Prostate gland (tissue), 2 donors: ENCODE measurements around the gene AZIN2. TPM values are rescaled to one million over a fixed set of nuclear protein-coding genes. Genes with fewer than 3 reads are reported as not detected.
"Not testable (repeated sequence)": the region's sequence is repeated elsewhere in the genome, so short reads cannot be mapped to it uniquely, and the experiment has no call there.

Experiments
- DNase-seq: peaks from one replicate; pipeline ENCODE4 v3.0.0-alpha.2; 2019; ENCODE audit warnings: low spot score
- H3K27ac ChIP-seq, 2 donors: fragments of 200-600 bp; sonication (generic); 2 replicates each; pipeline ENCODE4 v1.5.1; 2017 to 2019
- H3K27me3 ChIP-seq: fragments of 200-600 bp; sonication (generic); replicated peaks from 2 replicates; pipeline ENCODE4 v1.5.1; 2019; ENCODE audit not compliant: insufficient read depth
- H3K36me3 ChIP-seq, 2 donors: fragments of 200-600 bp; sonication (generic); 1 replicate in 1 of 2; 2 replicates in 1 of 2; pipeline versions ENCODE4 v1.5.1 to v1.8.1; 2017 to 2019
- H3K4me1 ChIP-seq: fragments of 200-600 bp; sonication (generic); replicated peaks from 2 replicates; pipeline ENCODE4 v1.5.1; 2019
- H3K4me3 ChIP-seq, 2 donors: fragments of 200-600 bp; sonication (generic); 2 replicates each; pipeline ENCODE4 v1.5.1; 2017 to 2019
- H3K9me3 ChIP-seq: fragments of 200-600 bp; sonication (generic); 2 replicates; pipeline ENCODE4 v1.5.1; 2017
- POLR2A ChIP-seq: fragments of 450-650 bp; IDR thresholded peaks from one replicate; pipeline ENCODE4 v1.6.1; 2016; ENCODE audit warnings: antibody characterized with exemption, mild to moderate bottlenecking
- POLR2AphosphoS5 ChIP-seq: sonication (generic); formaldehyde crosslinking; IDR thresholded peaks from one replicate; pipeline ENCODE4 v1.6.1; 2017; ENCODE audit warnings: antibody characterized with exemption
- WGBS: methylation state at CpG from one replicate; pipeline ENCODE4 v1.1.5; 2018; 5-methylcytosine and 5-hydroxymethylcytosine counted together
- intact Hi-C: fragments of 100-400 bp; cut with DNase I; formaldehyde crosslinking; loops from one replicate; pipeline ENCODE4 v1.14.2; 2022
- total RNA-seq, 2 donors: library from RNA; depleted of rRNA; stranded (reverse); fragments of >200 nt; gene quantifications; one replicate each; pipeline ENCODE4 v1.1.0, GENCODE V29; 2016
- TF ChIP-seq, protein P1 (sequence below), 4 experiments: fragments of 200-600 bp in 2 of 4; fragments of 450-650 bp in 2 of 4; sonication (generic) in 2 of 4; IDR thresholded peaks; 1 replicate in 3 of 4; 2 replicates in 1 of 4; pipeline ENCODE4 v1.5.1; 2016 to 2019; ENCODE audit warnings: antibody characterized with exemption in 4 of 4, mild to moderate bottlenecking in 2 of 4, moderate library complexity in 2 of 4

The AZIN2 gene
- total RNA-seq, 2 donors from 2014 or later, result 5.6 to 16.0 TPM

DNA sequence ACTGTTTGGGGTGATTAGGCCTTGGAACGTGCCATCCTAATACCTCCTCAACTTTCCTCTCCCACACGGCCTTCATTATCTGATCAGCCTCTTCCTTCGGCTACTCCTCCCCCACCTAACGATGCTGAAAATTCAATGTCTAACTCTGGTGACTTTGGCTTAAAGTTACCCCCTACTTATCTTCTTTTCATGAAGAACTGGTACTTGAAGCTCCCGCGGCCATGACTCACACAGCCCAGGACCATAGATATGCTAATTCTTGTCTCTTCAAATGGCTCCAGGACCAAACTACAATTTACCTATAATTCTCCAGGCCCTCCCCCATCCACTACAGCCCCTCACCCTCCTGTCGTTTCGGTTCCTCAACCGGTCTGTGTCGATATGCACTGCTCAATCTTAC lies 15.7 kb upstream of the AZIN2 start:
- TF ChIP-seq POLR2AphosphoS5, result no peak
- TF ChIP-seq, protein P1, sequence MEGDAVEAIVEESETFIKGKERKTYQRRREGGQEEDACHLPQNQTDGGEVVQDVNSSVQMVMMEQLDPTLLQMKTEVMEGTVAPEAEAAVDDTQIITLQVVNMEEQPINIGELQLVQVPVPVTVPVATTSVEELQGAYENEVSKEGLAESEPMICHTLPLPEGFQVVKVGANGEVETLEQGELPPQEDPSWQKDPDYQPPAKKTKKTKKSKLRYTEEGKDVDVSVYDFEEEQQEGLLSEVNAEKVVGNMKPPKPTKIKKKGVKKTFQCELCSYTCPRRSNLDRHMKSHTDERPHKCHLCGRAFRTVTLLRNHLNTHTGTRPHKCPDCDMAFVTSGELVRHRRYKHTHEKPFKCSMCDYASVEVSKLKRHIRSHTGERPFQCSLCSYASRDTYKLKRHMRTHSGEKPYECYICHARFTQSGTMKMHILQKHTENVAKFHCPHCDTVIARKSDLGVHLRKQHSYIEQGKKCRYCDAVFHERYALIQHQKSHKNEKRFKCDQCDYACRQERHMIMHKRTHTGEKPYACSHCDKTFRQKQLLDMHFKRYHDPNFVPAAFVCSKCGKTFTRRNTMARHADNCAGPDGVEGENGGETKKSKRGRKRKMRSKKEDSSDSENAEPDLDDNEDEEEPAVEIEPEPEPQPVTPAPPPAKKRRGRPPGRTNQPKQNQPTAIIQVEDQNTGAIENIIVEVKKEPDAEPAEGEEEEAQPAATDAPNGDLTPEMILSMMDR (IDR thresholded peaks at IDR 0.05), result no peak
- H3K9me3 ChIP-seq, result no peaks in the 10 kb centered on the region
- intact Hi-C loops, result no loop called here
- H3K36me3 ChIP-seq, result no peaks in the 10 kb centered on the region
- WGBS, result 91% methylated on average over 10 of the region's 10 CpGs
- H3K27me3 ChIP-seq, result no peaks in the 10 kb centered on the region
- DNase-seq, result no peak
- no peak overlapping the region for H3K27ac ChIP-seq
- no peak overlapping the region for H3K4me3 ChIP-seq
- no peaks in the 10 kb centered on the region for H3K4me1 ChIP-seq

DNA sequence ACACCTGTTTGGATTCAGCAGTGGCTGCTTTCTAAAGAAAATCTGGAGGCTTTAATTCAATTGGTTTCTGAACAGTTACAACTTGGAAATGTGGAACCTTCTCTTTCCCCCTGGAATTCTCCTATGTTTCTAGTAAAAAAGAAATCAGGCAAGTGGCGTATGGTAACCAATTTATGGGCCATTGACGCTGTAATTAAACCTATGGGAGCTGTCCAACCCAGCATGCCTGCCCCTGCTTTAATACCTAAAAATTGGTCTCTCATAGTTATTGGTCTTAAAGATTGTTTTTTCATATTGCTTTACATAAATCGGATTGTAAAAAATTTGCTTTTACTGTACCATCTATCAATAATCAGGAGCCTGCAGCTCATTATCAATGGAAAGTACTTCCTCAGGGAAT lies 14.5 kb upstream of the AZIN2 start:
- H3K36me3 ChIP-seq, H3K4me1 ChIP-seq, H3K4me3 ChIP-seq, DNase-seq, intact Hi-C loops, H3K27me3 ChIP-seq, H3K27ac ChIP-seq, H3K9me3 ChIP-seq: not testable (repeated sequence)
- 93% methylated on average over 3 of the region's 3 CpGs for WGBS

DNA sequence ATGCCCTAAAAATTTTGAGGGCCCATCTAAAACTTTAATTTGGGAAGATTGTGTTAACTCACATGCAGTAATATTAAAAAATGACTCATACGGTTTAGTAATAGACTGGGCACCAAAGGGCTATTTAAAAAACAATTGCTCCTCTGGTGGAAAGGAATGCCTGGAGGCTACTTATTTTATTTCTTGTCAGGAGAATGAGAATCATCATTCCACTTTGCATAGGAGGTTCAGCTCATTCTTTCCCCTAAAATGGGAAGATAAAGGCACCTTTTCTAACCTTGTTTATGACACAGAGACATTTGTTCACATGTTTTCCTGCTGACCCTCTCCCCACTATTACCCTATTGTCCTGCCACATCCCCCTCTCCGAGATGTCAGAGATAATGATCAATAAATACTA lies 12.8 kb upstream of the AZIN2 start:
- DNase-seq, H3K27ac ChIP-seq, H3K27me3 ChIP-seq, H3K4me3 ChIP-seq, intact Hi-C loops, H3K36me3 ChIP-seq, H3K9me3 ChIP-seq, H3K4me1 ChIP-seq: not testable (repeated sequence)
- 25% methylated on average over 2 of the region's 2 CpGs for WGBS

DNA sequence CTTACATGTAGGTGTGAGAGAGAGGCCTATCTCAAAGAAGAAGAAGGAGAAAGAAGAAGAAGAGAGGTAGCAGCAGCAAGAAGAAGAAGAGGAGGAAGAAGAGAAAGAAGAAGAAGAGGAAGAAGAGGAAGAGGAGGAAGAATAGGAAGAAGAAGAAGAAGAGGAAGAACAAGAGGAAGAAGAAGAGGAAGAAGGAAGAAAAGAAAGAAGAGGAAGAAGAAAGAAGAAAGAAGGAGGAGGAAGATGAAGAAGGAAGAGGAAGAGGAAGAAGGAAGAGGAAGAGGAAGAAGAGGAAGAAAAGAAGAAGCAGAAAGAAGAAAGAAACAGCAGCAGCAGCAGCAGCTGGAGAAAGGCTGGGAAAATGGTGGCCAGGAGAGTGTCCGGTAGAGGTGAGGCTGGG lies 10.3 kb upstream of the AZIN2 start:
- no peak for DNase-seq
- TF ChIP-seq POLR2A, result no peak
- TF ChIP-seq, protein P1 (IDR thresholded peaks at IDR 0.05), result no peak
- TF ChIP-seq POLR2AphosphoS5, result no peak
- intact Hi-C loops, result no loop called here

DNA sequence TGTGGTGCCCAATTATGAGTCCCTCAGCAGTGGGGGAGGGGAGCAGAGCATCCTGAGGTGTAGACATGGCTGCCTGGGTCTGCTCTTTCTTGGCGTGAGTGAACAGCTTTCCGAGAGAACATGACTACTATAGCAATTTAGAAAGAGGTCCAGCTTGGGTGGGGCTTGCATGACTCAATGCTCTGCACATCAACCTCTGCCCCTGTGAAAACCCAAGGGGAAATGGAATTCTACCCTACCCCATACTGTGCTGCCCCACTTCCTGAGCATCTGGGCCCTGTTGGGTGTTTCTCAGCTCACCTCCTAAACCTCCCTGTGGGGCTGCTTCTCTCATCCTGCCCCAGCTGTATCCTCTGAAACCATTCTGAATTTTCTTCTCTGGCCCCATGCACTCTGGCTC lies 8.2 kb upstream of the AZIN2 start:
- Histone ChIP-seq H3K4me1 (no peaks in the 10 kb centered on the region), H3K9me3 (no peaks in the 10 kb centered on the region), H3K36me3 (no peaks in the 10 kb centered on the region), H3K27ac (no peak overlapping the region), H3K27me3 (no peaks in the 10 kb centered on the region), H3K4me3 (no peak overlapping the region)
- no peak for DNase-seq
- intact Hi-C loops, result no loop called here
- 78% methylated on average over 2 of the region's 2 CpGs for WGBS
- TF ChIP-seq, protein P1 (IDR thresholded peaks at IDR 0.05), result no peak
- TF ChIP-seq POLR2AphosphoS5 (no peak), POLR2A (no peak)

More for the DNA sequence above, 10.3 kb upstream of the AZIN2 start:
- 93% methylated on average over 1 of the region's 1 CpG for WGBS
- H3K27ac ChIP-seq, result no peak overlapping the region
- H3K36me3 ChIP-seq, result no peaks in the 10 kb centered on the region
- no peaks in the 10 kb centered on the region for H3K4me1 ChIP-seq
- H3K9me3 ChIP-seq, result no peaks in the 10 kb centered on the region
- no peaks in the 10 kb centered on the region for H3K27me3 ChIP-seq
- no peak overlapping the region for H3K4me3 ChIP-seq

DNA sequence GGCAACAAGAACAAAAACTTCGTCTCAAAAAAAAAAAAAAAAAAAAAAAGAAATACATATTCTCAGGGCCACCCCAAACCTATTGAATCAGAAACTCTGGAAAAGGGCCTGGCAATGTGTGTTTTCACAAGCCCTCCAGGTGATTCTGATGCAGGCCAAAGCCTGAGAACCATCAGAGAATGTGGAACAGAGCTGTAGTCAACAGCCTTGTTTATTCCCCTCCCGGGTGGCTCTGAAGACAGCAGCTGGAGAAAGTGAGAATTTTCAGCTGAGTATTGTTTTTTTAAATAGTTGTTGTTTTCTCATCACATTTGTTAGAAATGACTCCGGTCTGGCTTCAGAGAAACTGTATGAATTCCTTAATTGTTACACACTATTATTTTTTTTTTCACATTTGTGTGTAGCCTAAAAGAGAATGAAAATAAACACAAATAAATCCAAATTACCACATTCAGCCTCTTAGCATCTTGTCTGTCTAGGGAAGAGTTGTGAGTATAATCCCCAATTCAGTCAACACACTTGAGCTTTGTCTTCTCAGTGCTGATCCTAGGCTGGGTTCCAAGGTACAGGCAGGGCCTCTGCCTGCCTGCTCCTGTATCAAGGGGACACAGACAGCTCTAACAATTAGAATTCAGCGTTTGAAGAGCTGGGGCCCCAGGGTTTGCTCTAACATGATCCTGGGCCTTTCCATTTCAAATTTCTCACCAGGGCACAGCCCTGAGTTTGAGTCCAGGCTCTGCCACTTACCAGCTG lies 6.6 kb upstream of the AZIN2 start:
- Histone ChIP-seq H3K27me3 (no peaks in the 10 kb centered on the region), H3K9me3 (no peaks in the 10 kb centered on the region), H3K27ac (no peak overlapping the region), H3K4me3 (no peak overlapping the region), H3K36me3 (no peaks in the 10 kb centered on the region), H3K4me1 (no peaks in the 10 kb centered on the region)
- DNase-seq, result no peak
- intact Hi-C loops, result no loop called here
- WGBS, result 41% methylated on average over 4 of the region's 4 CpGs
- TF ChIP-seq, protein P1 (IDR thresholded peaks at IDR 0.05), result no peak
- TF ChIP-seq POLR2AphosphoS5, result no peak
- no peak for TF ChIP-seq POLR2A
